Endodermal cell (in vitro differentiated cells): ENCODE measurements around the gene RPH3AL. TPM values are rescaled to one million over a fixed set of nuclear protein-coding genes. Genes with fewer than 3 reads are reported as not detected.

Source experiments
- DNase-seq: peaks from one replicate; pipeline ENCODE4 v3.0.0-alpha.2; 2017
- H3K27ac ChIP-seq: 2 replicates; pipeline ENCODE4 v1.5.1; 2013; ENCODE audit warnings: mild to moderate bottlenecking, low read depth, low read length, moderate library complexity
- H3K27me3 ChIP-seq: 2 replicates; pipeline ENCODE4 v1.6.1; 2013; ENCODE audit warnings: mild to moderate bottlenecking, low read length, moderate library complexity; ENCODE audit not compliant: insufficient read depth, control insufficient read depth, poor library complexity, severe bottlenecking
- H3K36me3 ChIP-seq: 2 replicates; pipeline ENCODE4 v1.7.0; 2013; ENCODE audit warnings: mild to moderate bottlenecking, low read length, moderate library complexity; ENCODE audit not compliant: control insufficient read depth, insufficient read depth
- H3K4me1 ChIP-seq: one replicate; pipeline ENCODE4 v1.7.0; 2013; ENCODE audit warnings: low read length; ENCODE audit not compliant: control insufficient read depth, insufficient read depth
- H3K4me3 ChIP-seq: 2 replicates; pipeline ENCODE4 v1.5.1; 2013; ENCODE audit warnings: mild to moderate bottlenecking, low read length, moderate library complexity
- H3K9ac ChIP-seq: 2 replicates; pipeline ENCODE4 v1.6.1; 2013; ENCODE audit warnings: mild to moderate bottlenecking, low read length, moderate library complexity; ENCODE audit not compliant: poor library complexity, severe bottlenecking; ENCODE audit errors: extremely low read depth
- H3K9me3 ChIP-seq: 2 replicates; pipeline ENCODE4 v1.6.1; 2013; ENCODE audit warnings: mild to moderate bottlenecking, low read length, moderate library complexity; ENCODE audit not compliant: control insufficient read depth
- H3K27ac Mint-ChIP-seq: 2 replicates; pipeline ENCODE4 v1.8.0; 2020; ENCODE audit warnings: mixed read lengths
- H3K27me3 Mint-ChIP-seq: 2 replicates; pipeline ENCODE4 v1.8.0; 2021; ENCODE audit warnings: mild to moderate bottlenecking, mixed read lengths; ENCODE audit not compliant: insufficient read depth
- H3K36me3 Mint-ChIP-seq: 2 replicates; pipeline ENCODE4 v1.8.0; 2020; ENCODE audit warnings: low read depth, mixed read lengths
- H3K4me1 Mint-ChIP-seq: 2 replicates; pipeline ENCODE4 v1.8.0; 2020; ENCODE audit warnings: mixed read lengths
- H3K4me3 Mint-ChIP-seq: 2 replicates; pipeline ENCODE4 v1.8.0; 2020; ENCODE audit warnings: mild to moderate bottlenecking, moderate library complexity, mixed read lengths
- H3K9me3 Mint-ChIP-seq: 2 replicates; pipeline ENCODE4 v1.8.0; 2020; ENCODE audit warnings: mild to moderate bottlenecking, mixed read lengths
- CTCF ChIP-seq: fragments of 200-600 bp; sonication (generic); conservative IDR thresholded peaks from 2 replicates; pipeline ENCODE4 v1.5.0; 2021; ENCODE audit warnings: antibody characterized with exemption, mild to moderate bottlenecking
- WGBS, 2 experiments: methylation state at CpG; one replicate each; pipeline versions ENCODE4 v1.1.5 to v1.1.7; 2013; ENCODE audit warnings: missing lambda C conversion rate in 2 of 2, mixed read lengths in 1 of 2; ENCODE audit not compliant: insufficient coverage in 1 of 2, insufficient read length in 1 of 2; 5-methylcytosine and 5-hydroxymethylcytosine counted together
- total RNA-seq, 2 donors: library from RNA; stranded (reverse); fragmentation: NEBNext Ultra II Directional in 1 of 2; extraction: Animal tissue kit (Norgen Biotek cat#: 25700) in 1 of 2; gene quantifications; 2 replicates in 1 of 2; 3 replicates in 1 of 2; pipeline ENCODE4 v1.2.1, GENCODE V29; 2021

RPH3AL gene
- total RNA-seq, 2 donors from 2014 or later, result 14.7 to 16.9 TPM

- Mint-ChIP-seq H3K4me1 (no peaks in the 10 kb centered on the region), H3K27me3 (no peaks in the 10 kb centered on the region), H3K36me3 (no peaks in the 10 kb centered on the region), H3K27ac (no peak overlapping the region), H3K4me3 (no peak overlapping the region), H3K9me3 (no peaks in the 10 kb centered on the region)
- Histone ChIP-seq H3K36me3 (no peaks in the 10 kb centered on the region), H3K9me3 (no peaks in the 10 kb centered on the region), H3K9ac (no peak overlapping the region), H3K4me3 (no peak overlapping the region), H3K27ac (no peak overlapping the region), H3K27me3 (no peaks in the 10 kb centered on the region), H3K4me1 (no peaks in the 10 kb centered on the region)
- no peak for DNase-seq
- no peak for TF ChIP-seq CTCF
- WGBS, 2 experiments, result 92 to 96% methylated on average over 25 to 27 of the region's 27 CpGs
Observed at GRCh38 chr17:250487-251300, 101.9 kb downstream of the RPH3AL start.

GRCh38 chr17:249236-249993, 103.2 kb downstream of the RPH3AL start:
- H3K4me1 Mint-ChIP-seq, result no peaks in the 10 kb centered on the region
- H3K4me3 Mint-ChIP-seq, result no peak overlapping the region
- Histone ChIP-seq H3K27ac (no peak overlapping the region), H3K9ac (no peak overlapping the region), H3K4me1 (no peaks in the 10 kb centered on the region), H3K36me3 (no peaks in the 10 kb centered on the region), H3K9me3 (no peaks in the 10 kb centered on the region), H3K27me3 (no peaks in the 10 kb centered on the region), H3K4me3 (no peak overlapping the region)
- H3K36me3 Mint-ChIP-seq, result peaks cover 6% of the 10 kb centered on the region
- WGBS, 2 experiments, result 86 to 93% methylated on average over 19 to 24 of the region's 24 CpGs
- DNase-seq, result no peak
- no peaks in the 10 kb centered on the region for H3K27me3 Mint-ChIP-seq
- TF ChIP-seq CTCF, result no peak
- H3K9me3 Mint-ChIP-seq, result no peaks in the 10 kb centered on the region
- H3K27ac Mint-ChIP-seq, result no peak overlapping the region

- Mint-ChIP-seq H3K9me3 (no peaks in the 10 kb centered on the region), H3K4me3 (no peak overlapping the region), H3K27ac (no peak overlapping the region), H3K27me3 (no peaks in the 10 kb centered on the region), H3K4me1 (no peaks in the 10 kb centered on the region), H3K36me3 (peaks cover 6% of the 10 kb centered on the region)
- Histone ChIP-seq H3K9me3 (no peaks in the 10 kb centered on the region), H3K27ac (no peak overlapping the region), H3K27me3 (no peaks in the 10 kb centered on the region), H3K4me3 (no peak overlapping the region), H3K36me3 (no peaks in the 10 kb centered on the region), H3K9ac (no peak overlapping the region), H3K4me1 (no peaks in the 10 kb centered on the region)
- WGBS, 2 experiments, result 83 to 94% methylated on average over 7 to 9 of the region's 9 CpGs
- no peak for DNase-seq
- TF ChIP-seq CTCF, result no peak
Observed at GRCh38 chr17:248337-249235, 104.0 kb downstream of the RPH3AL start.
